SU-DHL-6 (cell line): ENCODE measurements around the gene ZNF536.

Experiments used
- H2AFZ ChIP-seq: fragments of 200-600 bp; sonication (generic); 2 replicates; pipeline ENCODE4 v1.6.1; 2014; ENCODE audit warnings: low read depth, mild to moderate bottlenecking, moderate library complexity, mixed read lengths, antibody characterized with exemption, low read length; ENCODE audit not compliant: severe bottlenecking
- H3F3A ChIP-seq: fragments of 200-600 bp; shearing (Covaris generic); 2 replicates; pipeline ENCODE4 v1.6.0; 2016; ENCODE audit warnings: antibody characterized with exemption, mild to moderate bottlenecking; ENCODE audit not compliant: insufficient read depth
- H3K27ac ChIP-seq: fragments of 200-600 bp; sonication (generic); 2 replicates; pipeline ENCODE4 v1.5.1; 2016; ENCODE audit warnings: low read depth, mild to moderate bottlenecking, low read length, moderate library complexity, mixed read lengths
- H3K27me3 ChIP-seq: fragments of 200-600 bp; sonication (generic), shearing (Covaris generic); 2 replicates; pipeline ENCODE4 v1.6.0; 2014; ENCODE audit warnings: mild to moderate bottlenecking, low read length
- H3K36me3 ChIP-seq: fragments of 200-600 bp; sonication (generic); 2 replicates; pipeline ENCODE4 v1.6.1; 2014; ENCODE audit warnings: mild to moderate bottlenecking, low read length, mixed read lengths
- H3K4me2 ChIP-seq: fragments of 300-600, 200-600 bp; shearing (Covaris generic), sonication (generic); 2 replicates; pipeline ENCODE4 v1.6.0; 2014; ENCODE audit warnings: low read length, low read depth, mild to moderate bottlenecking; ENCODE audit not compliant: poor library complexity, severe bottlenecking
- H3K4me3 ChIP-seq: fragments of 200-600 bp; sonication (generic); 2 replicates; pipeline ENCODE4 v1.5.1; 2014; ENCODE audit warnings: antibody characterized with exemption, low read length, mild to moderate bottlenecking, mixed read lengths; ENCODE audit not compliant: insufficient read depth, poor library complexity, severe bottlenecking
- H3K79me2 ChIP-seq: fragments of 200-600 bp; sonication (generic); 2 replicates; pipeline ENCODE4 v1.6.1; 2014; ENCODE audit warnings: mild to moderate bottlenecking, low read length, moderate library complexity; ENCODE audit not compliant: insufficient read depth
- H3K9ac ChIP-seq: fragments of 200-600 bp; sonication (generic); 2 replicates; pipeline ENCODE4 v1.7.0; 2014; ENCODE audit warnings: mild to moderate bottlenecking, low read length
- H3K9me2 ChIP-seq: fragments of 200-600 bp; sonication (generic); replicated peaks from 2 replicates; pipeline ENCODE4 v1.6.1; 2014; ENCODE audit warnings: low read length; ENCODE audit not compliant: insufficient read depth
- H3K9me3 ChIP-seq: fragments of 200-600 bp; sonication (generic); 2 replicates; pipeline ENCODE4 v1.6.1; 2014; ENCODE audit warnings: low read length, mixed read lengths; ENCODE audit not compliant: insufficient read depth
- H4K20me1 ChIP-seq: fragments of 200-600 bp; sonication (generic); 2 replicates; pipeline ENCODE4 v1.6.1; 2014; ENCODE audit warnings: low read depth, mild to moderate bottlenecking, antibody characterized with exemption, low read length, moderate library complexity, mixed read lengths
- CTCF ChIP-seq: fragments of 200-600 bp; sonication (generic); IDR thresholded peaks from one replicate; pipeline ENCODE4 v1.5.1; 2017; ENCODE audit warnings: antibody characterized with exemption, mild to moderate bottlenecking, low read length, moderate library complexity; ENCODE audit not compliant: insufficient read depth, poor library complexity, severe bottlenecking
- EZH2phosphoT487 ChIP-seq: fragments of 200-600 bp; sonication (generic), shearing (Covaris generic); conservative IDR thresholded peaks from 2 replicates; pipeline ENCODE4 v1.6.1; 2018; ENCODE audit warnings: mild to moderate bottlenecking, antibody characterized with exemption, low read length, moderate library complexity, mixed read lengths

Gene ZNF536

DNA sequence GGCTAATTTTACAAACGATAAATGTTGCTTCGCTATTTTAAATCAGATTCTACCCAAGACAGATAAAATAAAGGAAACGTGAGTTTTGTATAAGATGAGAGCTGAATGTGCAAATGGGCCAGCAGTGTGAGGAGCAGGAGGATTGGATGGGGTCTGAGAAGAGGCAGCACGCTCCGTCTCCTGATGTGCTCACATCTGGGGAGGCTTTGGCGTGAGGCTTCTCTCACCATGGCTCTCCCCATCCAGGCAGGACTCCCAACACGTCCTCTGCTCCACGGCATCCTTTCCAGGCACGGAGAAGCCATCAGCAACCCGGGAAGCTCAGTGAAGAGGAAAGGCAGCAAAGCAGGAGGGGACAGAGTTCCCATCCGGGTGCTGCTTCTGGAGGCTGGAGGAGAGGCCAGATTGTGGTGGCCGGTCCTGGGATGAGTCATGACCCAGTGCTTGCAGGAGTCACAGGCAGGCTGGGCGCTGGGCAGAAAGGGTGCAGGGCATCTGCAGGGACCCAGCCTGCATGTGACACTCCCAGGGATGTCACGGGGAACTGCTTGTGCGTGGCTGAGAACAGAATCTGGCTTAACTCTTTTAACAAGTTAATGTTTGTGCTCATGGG, 47.5 kb downstream of the ZNF536 start:
- H3K79me2 ChIP-seq: no peaks in the 10 kb centered on the region
- H3K27me3 ChIP-seq: no peaks in the 10 kb centered on the region
- no peak overlapping the region for H3K4me3 ChIP-seq
- no peaks in the 10 kb centered on the region for H3K36me3 ChIP-seq
- no peak overlapping the region for H3K4me2 ChIP-seq
- TF ChIP-seq CTCF (no peak), EZH2phosphoT487 (no peak)
- no peak overlapping the region for H3K27ac ChIP-seq
- no peak overlapping the region for H2AFZ ChIP-seq
- no peaks in the 10 kb centered on the region for H4K20me1 ChIP-seq
- H3F3A ChIP-seq: no peaks in the 10 kb centered on the region
- H3K9ac ChIP-seq: no peak overlapping the region
- H3K9me3 ChIP-seq: no peaks in the 10 kb centered on the region
- no peaks in the 10 kb centered on the region for H3K9me2 ChIP-seq

GRCh38 chr19:30420316-30420715, 48.1 kb downstream of the ZNF536 start:
- Histone ChIP-seq H3F3A (no peaks in the 10 kb centered on the region), H2AFZ (no peak overlapping the region), H3K79me2 (no peaks in the 10 kb centered on the region), H3K9me2 (no peaks in the 10 kb centered on the region), H3K27me3 (no peaks in the 10 kb centered on the region), H3K4me2 (no peak overlapping the region), H4K20me1 (no peaks in the 10 kb centered on the region), H3K9me3 (no peaks in the 10 kb centered on the region), H3K27ac (no peak overlapping the region), H3K9ac (no peak overlapping the region), H3K36me3 (no peaks in the 10 kb centered on the region), H3K4me3 (no peak overlapping the region)
- TF ChIP-seq CTCF (no peak), EZH2phosphoT487 (no peak)

- no peaks in the 10 kb centered on the region for H3K79me2 ChIP-seq
- H3K9ac ChIP-seq: no peak overlapping the region
- no peak overlapping the region for H3K4me3 ChIP-seq
- H4K20me1 ChIP-seq: no peaks in the 10 kb centered on the region
- H3F3A ChIP-seq: no peaks in the 10 kb centered on the region
- TF ChIP-seq EZH2phosphoT487 (no peak), CTCF (no peak)
- no peaks in the 10 kb centered on the region for H3K9me2 ChIP-seq
- no peak overlapping the region for H2AFZ ChIP-seq
- H3K36me3 ChIP-seq: no peaks in the 10 kb centered on the region
- no peak overlapping the region for H3K27ac ChIP-seq
- H3K27me3 ChIP-seq: no peaks in the 10 kb centered on the region
- no peaks in the 10 kb centered on the region for H3K9me3 ChIP-seq
- H3K4me2 ChIP-seq: no peak overlapping the region
Observed at GRCh38 chr19:30420881-30421280, 48.7 kb downstream of the ZNF536 start.
